Fibroblast of skin of right biceps (primary cell): Measurements from ENCODE around the gene SLC22A7.
"Not testable (repeated sequence)": the region's sequence is repeated elsewhere in the genome, so short reads cannot be mapped to it uniquely, and the experiment has no call there.

Experiments used
- DNase-seq: peaks from one replicate; pipeline ENCODE4 v3.0.0-alpha.2; 2013

SLC22A7 gene

DNA sequence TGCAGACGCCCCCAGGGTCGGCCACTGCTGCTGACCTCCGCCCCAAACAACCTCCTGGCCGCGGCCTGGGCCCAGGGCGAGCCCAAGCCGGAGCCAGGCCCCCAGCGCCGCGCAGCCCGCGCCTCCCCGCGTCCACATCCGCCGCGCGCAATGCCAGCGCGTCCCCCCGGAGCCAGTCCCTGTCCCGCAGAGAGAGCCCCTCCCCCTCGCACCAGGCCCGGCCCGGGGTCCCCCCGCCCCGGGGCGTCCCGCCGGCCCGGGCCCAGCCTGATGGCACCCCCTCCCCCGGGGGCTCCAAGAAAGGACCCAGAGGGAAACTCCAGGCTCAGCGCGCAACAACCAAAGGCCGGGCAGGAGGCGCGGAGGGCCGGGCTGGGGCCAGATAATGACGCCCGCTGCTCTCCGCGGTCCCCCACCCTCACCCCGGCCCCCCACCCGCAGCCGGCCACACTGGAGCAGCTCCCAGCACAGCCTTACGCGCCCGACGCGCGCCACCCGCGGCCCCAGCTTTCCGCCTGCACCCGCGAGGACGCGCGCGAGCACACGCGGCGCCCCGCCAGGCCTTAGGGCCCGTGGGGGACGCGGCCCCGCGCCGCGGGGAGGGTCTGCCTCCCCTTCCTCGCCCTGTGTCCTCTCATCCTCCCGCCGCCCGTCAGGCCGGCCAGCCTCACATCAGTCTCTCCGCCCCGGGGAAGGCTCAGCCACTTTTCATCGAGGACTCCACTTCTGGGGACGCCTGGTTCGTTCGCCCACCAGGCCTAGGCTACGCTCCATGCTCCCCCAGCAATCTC lies 12.9 kb upstream of the SLC22A7 start:
- DNase-seq = no peak

DNA sequence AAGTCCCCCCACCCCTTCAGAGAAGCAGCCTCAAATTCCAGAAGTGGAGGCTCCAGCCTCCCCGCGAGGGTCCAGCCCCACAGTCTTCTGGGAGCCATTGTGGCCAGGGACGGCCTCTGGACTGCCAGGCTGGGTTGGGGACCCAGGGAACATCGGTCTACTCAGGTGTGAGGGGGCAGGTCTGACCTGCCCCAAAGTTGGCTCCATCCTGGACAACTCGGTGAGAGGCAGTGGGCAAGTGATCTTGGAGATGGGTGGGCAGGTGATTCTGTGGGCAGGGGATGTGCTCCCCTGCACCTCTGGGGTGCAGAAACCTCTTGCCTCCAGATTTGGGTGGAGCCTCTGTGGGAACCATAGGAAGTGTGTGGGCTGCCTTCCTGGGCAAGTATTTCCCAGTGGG lies 12.2 kb upstream of the SLC22A7 start:
- DNase-seq = no peak

DNA sequence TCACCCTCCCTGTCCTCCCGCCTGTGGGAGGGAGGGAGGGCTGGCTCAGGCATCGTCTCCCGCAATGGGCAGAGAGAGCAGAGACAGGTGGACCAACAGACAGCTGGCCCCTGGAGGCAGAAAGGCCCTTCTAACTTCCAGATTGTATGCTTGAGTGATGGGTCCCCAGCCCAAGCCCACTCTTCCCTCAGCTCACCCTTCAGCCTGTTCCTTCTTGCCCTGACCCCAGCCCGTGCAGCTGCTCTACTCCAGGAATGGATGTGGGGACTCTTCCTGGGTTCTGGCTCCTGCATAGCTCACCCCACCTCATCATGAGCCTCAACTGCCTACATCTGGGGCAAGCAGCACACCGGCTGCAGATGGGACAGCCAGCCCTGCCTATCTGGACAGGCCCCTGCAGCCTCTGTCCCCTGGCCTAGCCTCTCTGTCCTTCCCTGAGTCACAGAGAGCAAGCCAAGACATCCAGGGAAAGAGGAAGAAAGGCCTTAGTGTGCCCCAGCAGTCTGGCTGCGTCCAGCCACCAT lies 11.5 kb upstream of the SLC22A7 start:
- no peak for DNase-seq

DNA sequence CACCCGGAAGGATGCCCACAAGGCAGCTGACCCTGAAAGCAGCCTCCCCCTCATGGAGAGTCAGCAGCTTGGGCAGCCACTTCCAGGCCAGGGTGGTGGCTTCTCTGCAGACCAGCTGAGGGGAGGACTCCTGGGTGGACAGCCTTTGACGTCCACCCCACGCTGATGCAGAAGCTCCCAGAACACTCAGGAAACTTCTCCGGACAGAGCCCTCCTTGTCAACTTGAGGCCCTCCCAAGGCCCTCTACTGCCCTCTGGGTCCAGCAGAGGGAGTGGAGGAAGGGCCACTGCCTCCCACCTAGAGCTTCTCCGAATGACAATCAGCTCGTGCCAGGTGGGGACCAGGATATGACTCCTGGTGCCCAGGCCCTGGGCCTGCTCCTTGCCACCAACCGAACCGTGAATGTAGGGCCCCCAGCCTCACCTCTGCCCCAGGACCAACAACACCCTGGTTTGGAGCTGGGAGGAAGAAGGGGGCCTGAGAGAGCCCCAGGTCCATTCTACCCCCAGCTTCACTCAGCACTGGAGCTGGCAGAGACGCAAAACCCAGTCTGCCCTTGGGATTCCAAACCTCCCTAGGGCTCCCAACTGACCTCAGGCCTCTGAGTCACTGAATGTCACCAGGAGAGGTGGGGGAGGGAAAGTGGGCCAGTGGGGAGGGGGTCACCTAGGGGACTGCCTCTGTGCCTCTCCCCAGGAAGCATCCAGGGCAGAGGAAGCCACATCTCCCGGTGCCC lies 10.9 kb upstream of the SLC22A7 start:
- DNase-seq = no peak

DNA sequence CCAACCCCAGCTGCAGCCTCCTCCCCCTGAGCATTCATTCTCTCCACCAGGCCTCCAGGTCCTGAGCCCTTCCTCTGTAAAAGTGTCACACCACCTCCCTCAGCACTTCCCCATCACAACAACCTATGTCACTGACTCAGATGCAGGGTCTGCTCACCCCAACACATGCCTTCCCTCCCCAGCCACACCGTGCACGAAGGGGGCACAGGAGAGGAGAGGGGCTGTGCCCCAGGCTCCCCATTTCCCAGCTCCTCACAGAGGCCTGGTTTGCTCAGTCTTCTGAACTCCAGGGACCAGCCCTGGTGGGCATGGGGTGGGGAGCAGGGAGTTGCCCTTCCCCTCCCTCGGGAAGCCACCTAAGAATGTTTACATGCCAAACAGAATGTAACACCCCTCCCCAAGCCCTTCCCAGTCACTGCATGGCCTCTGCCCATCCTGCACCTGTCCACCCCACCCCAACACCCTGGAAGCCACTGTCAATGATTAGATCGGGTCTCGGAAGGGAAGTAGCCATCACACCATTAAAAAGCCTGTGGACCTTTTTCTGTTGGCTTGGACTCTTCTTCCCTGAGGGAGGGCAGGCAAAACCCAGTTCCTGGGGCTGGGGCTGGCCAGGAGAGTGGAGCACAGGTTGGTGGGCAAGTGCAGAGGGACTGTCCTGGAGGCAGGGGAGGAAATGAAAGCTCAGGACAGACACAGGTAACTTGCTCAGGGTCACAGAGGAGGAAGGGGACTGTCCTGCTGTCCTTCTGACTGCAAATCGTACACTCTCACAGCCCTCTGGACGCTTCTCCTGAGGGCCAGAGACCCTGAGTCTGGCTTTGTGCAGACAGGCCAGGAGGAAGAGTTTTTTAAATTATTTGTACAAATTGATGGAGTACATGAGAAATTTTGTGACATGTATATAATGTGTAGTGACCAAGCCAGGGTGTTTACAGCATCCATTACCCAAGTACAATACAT lies 10.1 kb upstream of the SLC22A7 start:
- DNase-seq = no peak

- DNase-seq = no peak
These were observed 7.6 kb upstream of the SLC22A7 start for GRCh38 chr6:43290339-43290904.

- no peak for DNase-seq
These were observed 7.1 kb upstream of the SLC22A7 start for GRCh38 chr6:43290905-43291355.

DNA sequence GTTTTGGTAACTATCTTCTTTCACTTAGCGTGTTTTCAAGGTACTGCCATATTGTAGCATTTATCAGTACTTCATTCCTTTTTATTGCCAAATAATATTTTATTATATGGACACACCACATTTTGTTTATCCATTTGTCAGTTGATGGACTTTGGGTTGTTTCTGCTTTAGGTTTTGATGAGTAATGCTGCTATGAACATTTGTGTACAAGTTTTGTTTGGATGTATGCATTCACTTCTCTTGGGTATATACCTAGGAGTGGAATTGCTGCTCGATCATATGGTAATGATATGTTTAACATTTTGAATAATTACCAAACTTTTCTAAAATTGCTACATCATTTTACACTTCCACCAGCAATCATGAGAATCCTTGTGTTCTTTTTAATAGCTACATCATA lies 6.4 kb upstream of the SLC22A7 start:
- no peak for DNase-seq

- no peak for DNase-seq
These were observed 5.7 kb upstream of the SLC22A7 start for GRCh38 chr6:43292341-43292740.

DNA sequence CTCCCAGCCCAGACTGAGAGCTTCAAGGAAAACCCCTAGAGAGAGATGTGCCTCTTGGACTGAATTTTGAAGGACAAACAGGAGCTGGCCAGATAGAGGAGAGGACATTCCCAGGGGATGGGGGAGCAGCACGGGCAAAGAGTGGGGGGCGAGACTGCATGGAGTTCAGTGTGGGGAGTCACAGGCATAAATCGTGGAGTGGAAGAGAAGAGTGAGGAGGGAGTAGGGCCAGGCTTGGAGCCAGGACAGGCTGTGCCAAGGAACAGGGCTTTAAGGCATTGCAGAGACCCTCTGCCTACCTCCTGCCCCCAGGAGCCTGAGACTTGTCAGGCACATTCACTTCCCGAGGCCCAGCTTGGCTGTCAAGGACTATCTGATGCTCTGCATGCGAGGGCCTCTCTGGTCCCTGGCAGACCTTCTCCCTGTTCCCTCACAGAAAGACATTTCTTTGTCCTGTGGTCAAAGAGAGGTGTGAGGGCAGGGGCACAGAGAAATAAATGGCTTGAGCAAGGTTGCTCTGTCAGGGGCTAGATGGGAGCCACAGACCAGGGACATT lies 5.2 kb upstream of the SLC22A7 start:
- no peak for DNase-seq

DNA sequence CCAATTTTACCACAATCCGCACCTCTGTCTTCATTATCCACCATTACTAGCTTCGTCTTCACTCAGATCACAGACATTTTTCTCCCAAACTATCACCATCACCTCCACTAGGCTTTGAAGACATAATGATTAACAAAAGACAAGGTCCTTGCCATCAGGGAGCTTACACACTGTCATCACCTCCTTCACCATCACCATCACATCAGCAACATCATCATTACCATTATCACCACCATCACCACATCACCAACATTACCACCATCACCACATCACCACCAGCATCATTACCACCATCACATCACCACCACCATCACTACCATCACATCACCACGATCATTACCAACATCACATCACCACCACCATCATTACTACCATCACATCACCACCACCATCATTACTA lies 4.4 kb upstream of the SLC22A7 start:
- DNase-seq = no peak

DNA sequence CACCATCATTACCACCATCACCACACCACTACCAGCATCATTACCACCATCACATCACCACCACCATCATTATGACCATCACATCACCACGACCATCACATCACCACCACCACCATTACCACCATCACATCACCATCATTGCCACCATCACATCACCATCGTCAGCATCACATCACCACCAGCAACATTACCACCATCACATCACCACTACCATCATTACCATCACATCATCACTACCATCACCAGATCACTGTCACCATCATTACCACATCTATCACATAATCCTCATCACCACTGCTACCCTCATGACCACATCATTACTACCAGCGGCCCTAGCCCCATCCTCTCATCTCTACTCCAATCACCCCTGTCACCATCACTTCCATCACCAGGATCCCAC lies 3.5 kb upstream of the SLC22A7 start:
- DNase-seq = no peak

DNA sequence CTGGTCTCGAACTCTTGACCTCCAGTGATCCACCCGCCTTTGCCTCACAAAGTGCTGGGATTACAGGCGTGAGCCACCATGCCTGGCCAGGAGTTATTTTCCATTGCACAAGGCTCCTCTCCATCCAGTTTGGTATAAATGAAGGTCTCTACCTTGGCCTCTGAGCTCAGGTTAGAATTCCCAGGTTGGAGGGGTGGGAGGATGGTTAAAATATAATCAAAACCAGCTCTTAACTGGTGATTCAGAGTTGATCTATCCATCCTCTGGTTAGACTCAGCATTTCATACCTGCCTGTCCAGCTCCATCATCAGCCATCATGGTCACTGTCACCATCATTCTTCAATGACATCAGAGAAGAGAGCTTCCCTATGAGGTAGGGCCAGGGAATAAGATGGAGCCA lies 2.6 kb upstream of the SLC22A7 start:
- no peak for DNase-seq

DNA sequence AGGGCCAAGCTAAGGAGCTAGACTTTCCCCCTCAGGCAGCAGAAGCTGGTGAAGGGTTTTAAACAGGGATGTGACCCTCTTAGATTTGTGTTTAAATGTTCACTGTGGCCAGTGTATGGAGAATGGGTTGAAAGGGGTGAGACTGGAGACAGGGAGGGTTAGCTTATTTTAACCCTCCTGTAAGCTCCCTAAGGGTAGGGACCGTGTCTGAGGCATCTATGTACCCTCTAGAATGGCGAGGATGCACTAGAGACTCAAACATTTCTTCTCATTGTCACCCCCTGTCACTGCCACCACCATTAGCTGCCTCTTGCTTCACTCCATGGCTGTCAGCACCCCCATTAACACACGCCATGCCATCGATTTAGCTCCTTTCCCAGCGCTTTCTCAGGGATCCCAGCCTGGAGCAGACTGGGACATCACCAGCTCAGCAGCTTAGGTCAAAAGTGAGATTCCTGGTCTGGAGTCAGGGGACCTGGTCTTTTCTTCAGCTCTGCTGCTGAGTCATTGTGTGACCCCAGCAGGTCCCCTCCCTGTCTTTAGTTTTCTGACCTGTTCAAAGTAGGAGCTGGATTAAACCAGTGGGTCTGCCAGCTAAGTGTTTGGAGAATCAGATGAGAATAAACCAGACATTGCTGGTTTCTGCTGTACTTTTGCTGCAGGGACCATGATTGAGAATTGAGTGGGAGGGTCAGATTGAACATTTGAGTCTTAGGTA lies 1.1 kb upstream of the SLC22A7 start:
- no peak for DNase-seq

- DNase-seq = no peak
These were observed 691 bp downstream of the SLC22A7 start for GRCh38 chr6:43298565-43299337.

DNA sequence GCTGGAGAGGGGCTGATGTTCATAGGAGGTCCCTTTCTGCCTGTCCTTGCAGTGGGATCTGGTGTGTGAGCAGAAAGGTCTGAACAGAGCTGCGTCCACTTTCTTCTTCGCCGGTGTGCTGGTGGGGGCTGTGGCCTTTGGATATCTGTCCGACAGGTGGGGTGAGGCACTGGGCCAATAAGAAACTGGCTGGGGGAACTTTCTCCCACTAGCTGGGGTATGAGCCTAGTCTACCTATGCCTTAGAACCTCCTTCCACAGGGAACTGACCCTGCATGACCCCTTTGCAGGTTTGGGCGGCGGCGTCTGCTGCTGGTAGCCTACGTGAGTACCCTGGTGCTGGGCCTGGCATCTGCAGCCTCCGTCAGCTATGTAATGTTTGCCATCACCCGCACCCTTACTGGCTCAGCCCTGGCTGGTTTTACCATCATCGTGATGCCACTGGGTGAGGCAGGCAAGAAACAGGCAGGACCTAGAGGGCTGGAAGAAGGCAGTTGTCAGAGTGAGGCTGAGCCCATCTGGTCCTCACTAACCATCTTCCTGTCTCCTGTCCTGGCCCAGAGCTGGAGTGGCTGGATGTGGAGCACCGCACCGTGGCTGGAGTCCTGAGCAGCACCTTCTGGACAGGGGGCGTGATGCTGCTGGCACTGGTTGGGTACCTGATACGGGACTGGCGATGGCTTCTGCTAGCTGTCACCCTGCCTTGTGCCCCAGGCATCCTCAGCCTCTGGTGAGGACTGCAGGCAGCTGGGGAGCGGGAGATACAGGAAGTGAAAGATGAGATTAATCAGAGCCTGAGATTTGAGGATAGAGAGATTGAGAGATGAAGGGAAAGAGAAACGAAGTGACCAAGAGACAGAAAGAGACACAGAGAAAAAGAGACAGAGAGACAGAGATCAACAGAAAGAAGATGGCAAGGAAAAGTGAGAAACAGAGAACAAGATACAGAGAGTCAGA lies 1.6 kb downstream of the SLC22A7 start:
- no peak for DNase-seq

- no peak for DNase-seq
These were observed 3.2 kb downstream of the SLC22A7 start for GRCh38 chr6:43301081-43301870.

DNA sequence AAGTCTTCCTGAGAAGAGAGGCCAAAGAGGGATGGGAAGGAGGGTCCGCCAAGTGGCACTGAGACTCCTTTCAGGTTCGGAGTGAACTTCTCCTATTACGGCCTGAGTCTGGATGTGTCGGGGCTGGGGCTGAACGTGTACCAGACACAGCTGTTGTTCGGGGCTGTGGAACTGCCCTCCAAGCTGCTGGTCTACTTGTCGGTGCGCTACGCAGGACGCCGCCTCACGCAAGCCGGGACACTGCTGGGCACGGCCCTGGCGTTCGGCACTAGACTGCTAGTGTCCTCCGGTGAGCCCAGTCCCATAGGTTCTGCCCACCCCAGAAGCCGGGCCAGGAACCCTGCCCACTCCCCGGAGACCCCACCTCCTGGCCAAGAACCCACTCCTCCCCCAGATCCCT lies 4.1 kb downstream of the SLC22A7 start:
- DNase-seq = no peak

DNA sequence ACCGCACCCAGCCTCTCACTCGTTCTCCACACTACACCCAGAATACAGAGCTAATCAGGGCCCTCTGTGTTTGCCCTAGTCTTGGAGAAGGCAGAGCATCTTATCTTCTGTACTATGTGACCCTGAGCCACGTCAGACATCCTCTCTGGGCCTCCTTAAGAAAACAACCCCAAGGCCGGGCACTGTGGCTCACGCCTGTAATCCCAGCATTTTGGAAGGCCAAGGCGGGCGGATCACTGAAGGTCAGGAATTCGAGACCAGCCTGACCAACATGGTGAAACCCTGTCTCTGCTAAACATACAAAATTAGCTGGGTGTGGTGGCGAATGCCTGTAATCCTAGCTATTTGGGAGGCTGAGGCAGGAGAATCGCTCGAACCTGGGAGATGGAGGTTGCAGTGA lies 4.9 kb downstream of the SLC22A7 start:
- DNase-seq = not testable (repeated sequence)
